CD14-positive monocyte (primary cell): ENCODE results near the gene NCOR2. TPM values are rescaled to one million over a fixed set of nuclear protein-coding genes. Genes with fewer than 3 reads are reported as not detected.
A peak's percentile ranks its signal among the peaks of the same experiment; 100 is the strongest.

ENCODE experiments used
- DNase-seq, 3 donors: peaks; one replicate each; pipeline ENCODE4 v3.0.0-alpha.2; 2011 to 2022
- H2AFZ ChIP-seq: 2 replicates; pipeline ENCODE4 v1.6.0; 2012; ENCODE audit warnings: mild to moderate bottlenecking, low read depth, low read length, inconsistent platforms; ENCODE audit not compliant: insufficient read depth, poor library complexity, severe bottlenecking
- H3K27ac ChIP-seq, 2 donors: 1 replicate in 1 of 2; 2 replicates in 1 of 2; pipeline ENCODE4 v1.5.1; 2012 to 2013; ENCODE audit warnings: low read length in 2 of 2, control low read depth in 1 of 2, inconsistent platforms in 1 of 2, low read depth in 1 of 2, mild to moderate bottlenecking in 1 of 2
- H3K27me3 ChIP-seq, 2 donors: one replicate each; pipeline versions ENCODE4 v1.6.0 to v1.6.1; 2011 to 2013; ENCODE audit warnings: low read length in 2 of 2; ENCODE audit not compliant: control insufficient read depth in 2 of 2, insufficient read depth in 2 of 2
- H3K36me3 ChIP-seq, 2 donors: replicated peaks in 1 of 2; 1 replicate in 1 of 2; 2 replicates in 1 of 2; pipeline versions ENCODE4 v1.5.1 to v1.6.1; 2012 to 2013; ENCODE audit warnings: low read length in 2 of 2, control low read depth in 1 of 2, inconsistent platforms in 1 of 2, mild to moderate bottlenecking in 1 of 2; ENCODE audit not compliant: insufficient read depth in 2 of 2, control insufficient read depth in 1 of 2
- H3K4me1 ChIP-seq, 2 donors: 1 replicate in 1 of 2; 2 replicates in 1 of 2; pipeline versions ENCODE4 v1.5.1 to v1.6.1; 2012 to 2013; ENCODE audit warnings: low read length in 2 of 2, control low read depth in 1 of 2, inconsistent platforms in 1 of 2, mild to moderate bottlenecking in 1 of 2, moderate library complexity in 1 of 2; ENCODE audit not compliant: insufficient read depth in 2 of 2, control insufficient read depth in 1 of 2
- H3K4me2 ChIP-seq: replicated peaks from 2 replicates; pipeline ENCODE3; 2012; ENCODE audit warnings: low read length, moderate library complexity, mild to moderate bottlenecking; ENCODE audit not compliant: poor library complexity, severe bottlenecking; ENCODE audit errors: extremely low read depth
- H3K4me3 ChIP-seq, 3 experiments: fragments of 200-600 bp in 1 of 3; sonication (generic) in 1 of 3; replicated peaks in 1 of 3; 1 replicate in 2 of 3; 2 replicates in 1 of 3; pipeline ENCODE4 v1.5.1; 2011 to 2013; ENCODE audit warnings: low read length in 3 of 3, mild to moderate bottlenecking in 3 of 3, control low read depth in 2 of 3, low read depth in 2 of 3, inconsistent platforms in 1 of 3, moderate library complexity in 1 of 3
- H3K79me2 ChIP-seq: 2 replicates; pipeline ENCODE4 v1.6.0; 2012; ENCODE audit warnings: mild to moderate bottlenecking, control low read depth, inconsistent platforms, low read length, moderate library complexity; ENCODE audit not compliant: insufficient read depth
- H3K9ac ChIP-seq: 2 replicates; pipeline ENCODE4 v1.6.0; 2017; ENCODE audit warnings: low read length, mild to moderate bottlenecking; ENCODE audit not compliant: insufficient read depth, poor library complexity, severe bottlenecking
- H3K9me3 ChIP-seq, 2 donors: replicated peaks in 1 of 2; 1 replicate in 1 of 2; 2 replicates in 1 of 2; pipeline versions ENCODE4 v1.5.1 to v1.6.1; 2012 to 2013; ENCODE audit warnings: low read length in 2 of 2, control low read depth in 1 of 2; ENCODE audit not compliant: control insufficient read depth in 1 of 2, insufficient read depth in 1 of 2
- H4K20me1 ChIP-seq: 2 replicates; pipeline ENCODE4 v1.6.0; 2012; ENCODE audit warnings: mild to moderate bottlenecking, low read length, control low read depth, moderate library complexity; ENCODE audit not compliant: insufficient read depth
- H3K27ac Mint-ChIP-seq, 7 donors: one replicate each; pipeline ENCODE4 v1.8.0; 2020; ENCODE audit warnings: mild to moderate bottlenecking in 7 of 7, mixed read lengths in 7 of 7, moderate library complexity in 6 of 7, inconsistent platforms in 2 of 7
- H3K27me3 Mint-ChIP-seq, 3 donors: one replicate each; pipeline ENCODE4 v1.8.0; 2021 to 2022; ENCODE audit warnings: low read depth in 3 of 3, mild to moderate bottlenecking in 3 of 3, mixed read lengths in 3 of 3, moderate library complexity in 3 of 3, inconsistent platforms in 1 of 3
- H3K36me3 Mint-ChIP-seq, 2 donors: one replicate each; pipeline ENCODE4 v1.8.0; 2020; ENCODE audit warnings: mixed read lengths in 2 of 2, inconsistent platforms in 1 of 2, mild to moderate bottlenecking in 1 of 2
- H3K4me1 Mint-ChIP-seq: one replicate; pipeline ENCODE4 v1.8.0; 2020; ENCODE audit warnings: mild to moderate bottlenecking, mixed read lengths
- H3K4me3 Mint-ChIP-seq, 2 donors: one replicate each; pipeline ENCODE4 v1.8.0; 2020; ENCODE audit warnings: mild to moderate bottlenecking in 2 of 2, mixed read lengths in 2 of 2, moderate library complexity in 1 of 2
- H3K9me3 Mint-ChIP-seq, 7 donors: one replicate each; pipeline ENCODE4 v1.8.0; 2020 to 2022; ENCODE audit warnings: mixed read lengths in 7 of 7, mild to moderate bottlenecking in 6 of 7, moderate library complexity in 6 of 7, inconsistent platforms in 2 of 7
- WGBS: methylation state at CpG from one replicate; pipeline ENCODE4 v1.1.5; 2013; ENCODE audit warnings: missing lambda C conversion rate; ENCODE audit not compliant: insufficient coverage; 5-methylcytosine and 5-hydroxymethylcytosine counted together
- intact Hi-C, 2 donors: fragments of 100-400 bp; cut with micrococcal nuclease; formaldehyde crosslinking; loops; one replicate each; pipeline versions ENCODE4 v1.15.0 to v1.15.1; 2023
- polyA plus RNA-seq, 3 donors: library from polyadenylated mRNA; depleted of rRNA in 1 of 3; unstranded in 2 of 3; stranded (reverse) in 1 of 3; fragments of 300-500 nt in 2 of 3; fragments of >200 nt in 1 of 3; fragmentation: Illumina TruSeq in 2 of 3; gene quantifications; 1 replicate in 2 of 3; 2 replicates in 1 of 3; pipeline ENCODE4 v1.2.3, GENCODE V29; 2012 to 2021
- TF ChIP-seq, protein P1 (sequence below): fragments of 200-600 bp; IDR thresholded peaks from one replicate; pipeline ENCODE4 v1.8.0; 2022; ENCODE audit warnings: antibody characterized with exemption, mild to moderate bottlenecking

NCOR2 gene
- polyA plus RNA-seq, 3 donors: 4.7 to 46.8 (median 5.5) TPM

DNA sequence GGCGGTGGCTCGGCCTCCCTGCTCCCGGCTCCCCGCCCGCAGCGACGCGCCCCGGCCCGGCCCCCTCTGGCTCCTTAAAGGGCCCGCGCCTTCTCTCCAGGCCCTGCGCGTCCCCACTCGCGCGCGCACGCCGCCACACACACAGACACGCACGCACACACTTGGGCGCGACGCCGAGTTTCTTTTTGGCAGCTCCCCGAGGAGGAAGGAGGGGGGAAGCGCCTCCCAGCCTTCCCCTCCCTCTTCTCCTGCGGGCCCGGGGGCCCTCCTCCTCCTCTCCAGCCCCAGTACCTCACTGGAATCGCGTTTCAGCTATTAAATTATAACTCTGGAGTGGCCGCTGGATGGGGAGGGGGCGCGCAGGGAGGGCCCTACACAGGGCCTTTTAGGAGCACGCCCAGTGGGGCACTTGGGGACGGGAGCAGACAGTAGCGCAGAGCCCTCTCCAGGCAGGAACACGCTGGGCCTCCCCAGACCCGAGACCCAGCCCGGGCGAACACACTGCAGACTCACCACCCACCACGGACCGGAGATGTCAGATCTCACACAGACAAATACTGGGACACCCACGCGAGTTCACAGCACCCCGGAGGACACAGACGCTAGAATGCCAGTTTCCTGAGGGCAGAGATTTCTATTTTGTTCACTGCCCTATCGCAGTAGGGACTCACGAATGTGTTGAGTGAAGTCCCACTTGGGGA, 411 bp upstream of the NCOR2 start:
- peak overlapping the region; percentile 77 to 78 for H3K4me3 Mint-ChIP-seq
- H3K4me2 ChIP-seq: peak overlapping the region; percentile 78
- peaks cover 45% of the 10 kb centered on the region for H3K79me2 ChIP-seq
- peak overlapping the region; percentile 14 to 74 (median 24) for H3K4me3 ChIP-seq
- intact Hi-C loops: loop anchor here (2.0 to 10.0 kb wide), 6 partner anchors 87 to 199 kb away; no protein-coding TSS in a partner anchor
- H4K20me1 ChIP-seq: peaks cover 36% of the 10 kb centered on the region
- H2AFZ ChIP-seq: peak overlapping the region; percentile 69
- peaks cover 47% of the 10 kb centered on the region for H3K4me1 Mint-ChIP-seq
- H3K9me3 Mint-ChIP-seq: no peaks in the 10 kb centered on the region
- no peaks in the 10 kb centered on the region for H3K27me3 Mint-ChIP-seq
- WGBS: under 1% methylated on average over 26 of the region's 50 CpGs
- H3K4me1 ChIP-seq: peaks cover 44 to 49% of the 10 kb centered on the region in 2 donors
- H3K36me3 ChIP-seq: peaks cover 0 to 9% of the 10 kb centered on the region in 2 donors
- H3K27ac ChIP-seq: peak overlapping the region; percentile 86 to 96
- DNase-seq: peak; percentile 91 to 95 (median 95)
- no peaks in the 10 kb centered on the region for H3K27me3 ChIP-seq
- TF ChIP-seq, protein P1, sequence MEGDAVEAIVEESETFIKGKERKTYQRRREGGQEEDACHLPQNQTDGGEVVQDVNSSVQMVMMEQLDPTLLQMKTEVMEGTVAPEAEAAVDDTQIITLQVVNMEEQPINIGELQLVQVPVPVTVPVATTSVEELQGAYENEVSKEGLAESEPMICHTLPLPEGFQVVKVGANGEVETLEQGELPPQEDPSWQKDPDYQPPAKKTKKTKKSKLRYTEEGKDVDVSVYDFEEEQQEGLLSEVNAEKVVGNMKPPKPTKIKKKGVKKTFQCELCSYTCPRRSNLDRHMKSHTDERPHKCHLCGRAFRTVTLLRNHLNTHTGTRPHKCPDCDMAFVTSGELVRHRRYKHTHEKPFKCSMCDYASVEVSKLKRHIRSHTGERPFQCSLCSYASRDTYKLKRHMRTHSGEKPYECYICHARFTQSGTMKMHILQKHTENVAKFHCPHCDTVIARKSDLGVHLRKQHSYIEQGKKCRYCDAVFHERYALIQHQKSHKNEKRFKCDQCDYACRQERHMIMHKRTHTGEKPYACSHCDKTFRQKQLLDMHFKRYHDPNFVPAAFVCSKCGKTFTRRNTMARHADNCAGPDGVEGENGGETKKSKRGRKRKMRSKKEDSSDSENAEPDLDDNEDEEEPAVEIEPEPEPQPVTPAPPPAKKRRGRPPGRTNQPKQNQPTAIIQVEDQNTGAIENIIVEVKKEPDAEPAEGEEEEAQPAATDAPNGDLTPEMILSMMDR: no peak
- no peaks in the 10 kb centered on the region for H3K9me3 ChIP-seq
- peaks cover 6 to 7% of the 10 kb centered on the region in 2 donors for H3K36me3 Mint-ChIP-seq
- peak overlapping the region; percentile 69 for H3K9ac ChIP-seq
- H3K27ac Mint-ChIP-seq: peak overlapping the region; percentile 94 to 98 (median 96)

DNA sequence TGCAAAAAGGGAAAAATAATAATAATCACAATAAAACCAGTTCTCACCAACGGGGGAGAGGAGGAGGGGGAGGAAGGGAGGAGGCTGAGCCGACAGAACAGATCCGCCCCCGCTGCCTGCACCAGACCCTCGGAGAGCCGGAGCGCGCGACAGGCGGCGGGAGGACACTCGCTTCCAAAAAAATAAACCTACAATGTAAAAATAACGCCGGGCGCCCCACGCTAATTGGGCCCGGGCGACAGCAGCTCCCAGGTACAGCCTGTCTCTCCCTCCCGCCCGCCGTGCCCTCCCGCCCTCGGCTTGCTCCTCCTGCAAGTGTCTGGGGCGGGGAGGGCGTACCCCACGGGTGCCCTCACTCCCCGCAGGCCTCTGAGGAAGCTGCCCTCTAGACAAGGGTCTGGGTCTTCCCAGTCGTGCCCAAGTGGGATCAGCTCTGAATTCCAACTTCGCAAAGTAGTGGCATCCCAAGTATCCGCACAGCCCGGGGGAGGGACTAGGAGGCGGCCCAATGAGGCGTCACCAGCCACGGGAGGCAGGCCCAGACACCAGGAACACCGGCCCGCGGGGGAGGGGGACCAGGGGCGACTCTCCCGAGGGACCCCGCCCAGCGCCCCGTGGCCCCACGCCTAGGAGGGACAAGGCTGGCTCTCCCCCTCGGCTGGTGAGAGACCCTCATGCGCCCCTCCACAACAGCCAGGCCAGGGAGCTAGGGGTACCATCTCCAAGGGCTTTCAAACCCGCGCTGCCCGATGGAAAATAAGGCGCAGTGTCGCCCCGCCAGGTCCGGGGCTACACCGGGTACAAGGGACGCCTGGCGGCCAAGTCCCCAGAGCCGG, 1.0 kb downstream of the NCOR2 start:
- Mint-ChIP-seq H3K4me3 (peak overlapping the region; percentile 95), H3K4me1 (peaks cover 60% of the 10 kb centered on the region), H3K36me3 (peaks cover 8 to 10% of the 10 kb centered on the region in 2 donors), H3K27ac (peak overlapping the region; percentile 52 to 96 (median 91)), H3K9me3 (no peaks in the 10 kb centered on the region), H3K27me3 (no peaks in the 10 kb centered on the region)
- TF ChIP-seq, protein P1: no peak
- peaks cover 59% of the 10 kb centered on the region for H3K79me2 ChIP-seq
- H3K4me3 ChIP-seq: peak overlapping the region; percentile 68 to 98 (median 88)
- H4K20me1 ChIP-seq: peaks cover 50% of the 10 kb centered on the region
- peak overlapping the region; percentile 84 for H3K4me2 ChIP-seq
- H3K27ac ChIP-seq: peak overlapping the region; percentile 96 to 97
- H3K4me1 ChIP-seq: peaks cover 58 to 64% of the 10 kb centered on the region in 2 donors
- H3K9ac ChIP-seq: peak overlapping the region; percentile 98
- H2AFZ ChIP-seq: peak overlapping the region; percentile 29
- peak; percentile 50 to 66 (median 55) for DNase-seq
- peaks cover 0 to 12% of the 10 kb centered on the region in 2 donors for H3K36me3 ChIP-seq
- intact Hi-C loops: loop anchor here (5.0 to 10.0 kb wide), 5 partner anchors 88 to 201 kb away; no protein-coding TSS in a partner anchor
- 1% methylated on average over 50 of the region's 56 CpGs for WGBS
- no peaks in the 10 kb centered on the region for H3K9me3 ChIP-seq
- H3K27me3 ChIP-seq: no peaks in the 10 kb centered on the region
